Thyroid gland (tissue), 4 donors: Measurements from ENCODE around the gene IVD. TPM values are rescaled to one million over a fixed set of nuclear protein-coding genes. Genes with fewer than 3 reads are reported as not detected.

Source experiments
- DNase-seq, 2 donors: peaks; one replicate each; pipeline ENCODE4 v3.0.0-alpha.2; 2019
- H3K27ac ChIP-seq, 3 donors: fragments of 200-600 bp; sonication (generic); 1 replicate in 2 of 3; 2 replicates in 1 of 3; pipeline ENCODE4 v1.5.1; 2016 to 2019; ENCODE audit warnings: mild to moderate bottlenecking in 1 of 3, moderate library complexity in 1 of 3
- H3K27me3 ChIP-seq: fragments of 200-600 bp; sonication (generic); one replicate; pipeline ENCODE4 v1.5.1; 2019
- H3K36me3 ChIP-seq, 2 donors: fragments of 200-600 bp; sonication (generic); one replicate each; pipeline ENCODE4 v1.5.1; 2016 to 2019
- H3K4me1 ChIP-seq, 2 donors: fragments of 200-600 bp; sonication (generic); one replicate each; pipeline ENCODE4 v1.5.1; 2017 to 2019
- H3K4me3 ChIP-seq, 3 donors: fragments of 200-600 bp; sonication (generic); replicated peaks in 1 of 3; 1 replicate in 2 of 3; 2 replicates in 1 of 3; pipeline ENCODE4 v1.5.1; 2016; ENCODE audit warnings: mild to moderate bottlenecking in 1 of 3
- H3K9me3 ChIP-seq: fragments of 200-600 bp; sonication (generic); one replicate; pipeline ENCODE4 v1.5.1; 2017
- POLR2A ChIP-seq, 2 donors: fragments of 450-650 bp; IDR thresholded peaks; one replicate each; pipeline ENCODE4 v1.6.1; 2017; ENCODE audit warnings: antibody characterized with exemption in 2 of 2, mild to moderate bottlenecking in 2 of 2, moderate library complexity in 1 of 2
- WGBS, 2 donors: methylation state at CpG; one replicate each; pipeline ENCODE4 v1.1.5; 2017; 5-methylcytosine and 5-hydroxymethylcytosine counted together
- intact Hi-C: fragments of 100-400 bp; cut with DNase I; formaldehyde crosslinking; loops from one replicate; pipeline ENCODE4 v1.15.1; 2023
- total RNA-seq, 4 donors: library from RNA; depleted of rRNA; stranded (reverse); fragments of >200 nt; gene quantifications; one replicate each; pipeline ENCODE4 v1.2.3, GENCODE V29; 2016
- TF ChIP-seq, protein P1 (sequence below), 6 experiments: fragments of 200-600 bp in 3 of 6; fragments of 450-650 bp in 3 of 6; sonication (generic) in 3 of 6; IDR thresholded peaks; one replicate each; pipeline ENCODE4 v1.5.1; 2016 to 2019; ENCODE audit warnings: antibody characterized with exemption in 6 of 6, mild to moderate bottlenecking in 2 of 6, inconsistent platforms in 1 of 6, moderate library complexity in 1 of 6

IVD gene
- total RNA-seq, 4 donors from 2014 or later, result 393 to 723 (median 539) TPM

- intact Hi-C loops, result no loop called here
- no peaks in the 10 kb centered on the region for H3K9me3 ChIP-seq
- H3K4me1 ChIP-seq, result peaks cover 57 to 59% of the 10 kb centered on the region in 2 donors
- no peaks in the 10 kb centered on the region for H3K27me3 ChIP-seq
- DNase-seq, result peak in 1 of 2 donors; percentile 32
- H3K4me3 ChIP-seq, result no peak overlapping the region
- H3K36me3 ChIP-seq, result peaks cover 38 to 58% of the 10 kb centered on the region in 2 donors
- H3K27ac ChIP-seq, result peak overlapping the region; percentile 96 to 97 (median 97)
- TF ChIP-seq, protein P1, sequence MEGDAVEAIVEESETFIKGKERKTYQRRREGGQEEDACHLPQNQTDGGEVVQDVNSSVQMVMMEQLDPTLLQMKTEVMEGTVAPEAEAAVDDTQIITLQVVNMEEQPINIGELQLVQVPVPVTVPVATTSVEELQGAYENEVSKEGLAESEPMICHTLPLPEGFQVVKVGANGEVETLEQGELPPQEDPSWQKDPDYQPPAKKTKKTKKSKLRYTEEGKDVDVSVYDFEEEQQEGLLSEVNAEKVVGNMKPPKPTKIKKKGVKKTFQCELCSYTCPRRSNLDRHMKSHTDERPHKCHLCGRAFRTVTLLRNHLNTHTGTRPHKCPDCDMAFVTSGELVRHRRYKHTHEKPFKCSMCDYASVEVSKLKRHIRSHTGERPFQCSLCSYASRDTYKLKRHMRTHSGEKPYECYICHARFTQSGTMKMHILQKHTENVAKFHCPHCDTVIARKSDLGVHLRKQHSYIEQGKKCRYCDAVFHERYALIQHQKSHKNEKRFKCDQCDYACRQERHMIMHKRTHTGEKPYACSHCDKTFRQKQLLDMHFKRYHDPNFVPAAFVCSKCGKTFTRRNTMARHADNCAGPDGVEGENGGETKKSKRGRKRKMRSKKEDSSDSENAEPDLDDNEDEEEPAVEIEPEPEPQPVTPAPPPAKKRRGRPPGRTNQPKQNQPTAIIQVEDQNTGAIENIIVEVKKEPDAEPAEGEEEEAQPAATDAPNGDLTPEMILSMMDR (IDR thresholded peaks at IDR 0.05), result no peak
- no peak for TF ChIP-seq POLR2A (IDR thresholded peaks at IDR 0.05)
- 94 to 97% methylated on average over 13 of the region's 13 CpGs for whole genome bisulfite sequencing, 2 donors
Measured at GRCh38 chr15:40388941-40389823, 16.4 kb upstream of the IVD start.

- H3K27ac ChIP-seq, result peak overlapping the region; percentile 96 to 97 (median 97)
- peaks cover 60 to 62% of the 10 kb centered on the region in 2 donors for H3K4me1 ChIP-seq
- H3K4me3 ChIP-seq, result no peak overlapping the region
- intact Hi-C loops, result no loop called here
- H3K36me3 ChIP-seq, result peaks cover 38 to 62% of the 10 kb centered on the region in 2 donors
- TF ChIP-seq, protein P1 (IDR thresholded peaks at IDR 0.05), result peak in 1 of 6 experiments; percentile 37
- TF ChIP-seq POLR2A (IDR thresholded peaks at IDR 0.05), result peak in 1 of 2 donors; percentile 78
- 93 to 95% methylated on average over 2 of the region's 2 CpGs for whole genome bisulfite sequencing, 2 donors
- H3K27me3 ChIP-seq, result no peaks in the 10 kb centered on the region
- DNase-seq, result peak; percentile 55 to 66
- no peaks in the 10 kb centered on the region for H3K9me3 ChIP-seq
Measured at GRCh38 chr15:40389824-40390595, 15.6 kb upstream of the IVD start.

- H3K36me3 ChIP-seq, result peaks cover 24 to 46% of the 10 kb centered on the region in 2 donors
Measured at GRCh38 chr15:40392986-40393948, 12.3 kb upstream of the IVD start.

DNA sequence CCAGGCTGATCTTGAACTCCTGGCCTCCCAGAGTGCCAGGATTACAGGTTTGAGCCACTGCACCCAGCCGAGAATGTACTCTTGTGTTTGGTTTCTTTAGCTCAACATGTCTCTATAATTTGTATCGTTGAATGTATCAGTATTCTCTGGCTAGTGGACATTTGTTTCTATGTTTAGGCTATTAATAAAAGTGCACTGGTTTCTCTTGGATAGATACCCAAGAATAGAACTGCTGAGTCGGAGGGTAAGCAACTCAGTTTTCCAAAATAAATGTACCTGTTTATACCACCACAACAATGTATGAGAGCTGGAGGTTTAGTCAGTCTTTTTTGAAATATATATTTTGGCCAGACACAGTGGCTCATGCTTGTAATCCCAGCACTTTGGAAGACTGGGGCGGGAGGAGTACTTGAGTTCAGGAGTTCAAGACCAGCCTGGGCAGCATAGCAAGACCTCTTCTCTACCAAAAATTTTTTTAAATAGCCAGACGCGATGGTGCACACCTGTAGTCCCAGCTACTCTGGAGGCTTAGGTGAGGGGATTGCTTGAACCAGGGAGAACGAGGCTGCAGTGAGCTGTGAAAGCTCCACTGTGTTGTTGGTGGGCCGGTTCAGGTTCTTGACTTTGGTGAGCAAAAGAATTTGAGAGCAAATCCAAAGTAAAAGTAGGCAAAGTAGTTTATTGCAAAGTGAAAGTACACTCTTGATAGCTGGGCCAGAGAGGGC, 7.7 kb upstream of the IVD start:
- Histone ChIP-seq H3K9me3 (no peaks in the 10 kb centered on the region), H3K4me1 (peaks cover 8 to 16% of the 10 kb centered on the region in 2 donors), H3K27me3 (no peaks in the 10 kb centered on the region), H3K27ac (peak overlapping the region; percentile 58 to 90 (median 60)), H3K36me3 (peaks cover 11 to 17% of the 10 kb centered on the region in 2 donors), H3K4me3 (no peak overlapping the region)
- intact Hi-C loops, result no loop called here
- peak in 1 of 2 donors; percentile 45 for TF ChIP-seq POLR2A (IDR thresholded peaks at IDR 0.05)
- TF ChIP-seq, protein P1 (IDR thresholded peaks at IDR 0.05), result no peak
- peak; percentile 67 to 74 for DNase-seq
- WGBS, 2 donors, result 67 to 74% methylated on average over 8 of the region's 8 CpGs

More at GRCh38 chr15:40392986-40393948, 12.3 kb upstream of the IVD start:
- H3K9me3 ChIP-seq, result no peaks in the 10 kb centered on the region
- intact Hi-C loops, result no loop called here
- TF ChIP-seq, protein P1 (IDR thresholded peaks at IDR 0.05), result no peak
- no peak for TF ChIP-seq POLR2A (IDR thresholded peaks at IDR 0.05)
- no peak for DNase-seq
- H3K4me3 ChIP-seq, result no peak overlapping the region
- 91 to 97% methylated on average over 4 of the region's 4 CpGs for WGBS, 2 donors
- H3K27me3 ChIP-seq, result no peaks in the 10 kb centered on the region
- peak overlapping the region; percentile 19 to 92 (median 75) for H3K27ac ChIP-seq
- H3K4me1 ChIP-seq, result peaks cover 39 to 43% of the 10 kb centered on the region in 2 donors
